Measurements from ENCODE around the gene SIGLEC7.
A peak's percentile ranks its signal among the peaks of the same experiment; 100 is the strongest.

The SIGLEC7 gene
- long read RNA-seq, donor 1, result 0 reads
- long read RNA-seq, donor 2, result 0 reads
- long read RNA-seq, donor 3, result 0 reads
- long read RNA-seq, donor 4, result 0 reads
- long read RNA-seq, donor 5, result 0 reads
- long read RNA-seq, donor 6, result 0 reads
- long read RNA-seq, donor 7, result 0 reads
- long read RNA-seq, donor 8, result 0 reads

GRCh38 chr19:51142119-51142518 lies at the start of gene SIGLEC7:
Gene SIGLEC7, plus strand, starts transcription at chr19:51142301. Its CDS starts 69 bp downstream, at chr19:51142370.
- DNase-seq, result no peak

DNA sequence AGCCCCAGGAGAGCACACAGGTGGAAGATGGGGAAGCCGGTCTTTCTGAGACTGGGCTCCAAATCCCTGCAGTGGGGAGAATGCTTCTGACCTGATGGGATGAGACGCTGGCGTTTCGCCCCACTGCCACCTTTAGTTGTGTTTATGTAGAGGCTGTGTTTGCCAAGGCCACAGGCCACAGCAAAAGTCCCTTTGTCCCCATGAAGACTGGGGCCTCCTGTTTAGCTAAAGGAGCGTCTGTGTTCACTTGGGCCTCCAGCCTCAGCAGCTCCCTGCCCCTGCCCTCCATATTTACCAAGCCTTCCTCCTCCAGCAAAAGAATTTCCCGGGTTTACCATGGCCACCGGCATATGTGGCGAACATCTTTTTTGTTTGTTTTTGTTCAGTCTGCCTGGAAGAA lies 49.0 kb upstream of the SIGLEC7 start:
- DNase-seq, result no peak

DNA sequence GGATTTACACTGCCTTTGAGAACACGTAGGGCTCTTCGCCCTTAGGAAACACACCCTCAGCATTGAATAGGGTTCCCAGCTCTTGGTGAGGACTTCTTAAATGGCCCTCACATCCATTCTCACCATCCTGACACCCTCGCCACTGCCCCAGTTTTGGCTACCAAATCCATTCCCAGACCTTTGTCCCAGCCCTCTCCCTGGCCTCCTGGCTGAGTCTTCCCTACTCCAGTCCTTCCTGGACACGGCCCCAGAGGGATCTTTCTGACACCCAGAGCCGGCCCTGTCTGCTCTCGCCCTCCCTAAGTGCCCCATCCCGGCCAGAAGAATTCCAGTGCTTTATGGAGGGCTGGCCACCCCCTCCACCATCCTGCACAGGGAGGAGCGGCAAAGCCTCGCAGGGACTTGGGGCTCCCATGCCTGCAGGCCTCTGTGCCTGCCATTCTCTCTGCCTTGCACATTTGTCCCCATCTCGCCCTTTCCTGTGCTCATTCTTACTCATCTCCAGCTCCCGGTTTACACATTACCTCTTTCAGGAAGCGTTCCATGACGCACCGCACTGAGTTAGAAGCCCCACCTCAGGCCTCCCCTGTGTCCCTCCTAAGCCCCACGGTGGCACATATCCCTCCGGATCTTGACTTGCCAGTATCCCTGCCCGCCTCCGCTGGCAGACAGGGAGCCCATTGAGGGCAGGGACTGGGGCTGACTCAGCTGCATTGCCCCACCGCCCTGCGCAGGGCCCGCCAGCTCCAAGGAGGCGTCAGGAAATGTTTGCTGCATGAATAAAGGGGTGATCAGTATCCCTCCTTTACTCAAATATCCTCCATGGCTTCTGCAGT lies 48.4 kb upstream of the SIGLEC7 start:
- DNase-seq, result no peak

- DNase-seq, result peak; percentile 55
These were observed 47.3 kb upstream of the SIGLEC7 start for GRCh38 chr19:51094696-51095279.

DNA sequence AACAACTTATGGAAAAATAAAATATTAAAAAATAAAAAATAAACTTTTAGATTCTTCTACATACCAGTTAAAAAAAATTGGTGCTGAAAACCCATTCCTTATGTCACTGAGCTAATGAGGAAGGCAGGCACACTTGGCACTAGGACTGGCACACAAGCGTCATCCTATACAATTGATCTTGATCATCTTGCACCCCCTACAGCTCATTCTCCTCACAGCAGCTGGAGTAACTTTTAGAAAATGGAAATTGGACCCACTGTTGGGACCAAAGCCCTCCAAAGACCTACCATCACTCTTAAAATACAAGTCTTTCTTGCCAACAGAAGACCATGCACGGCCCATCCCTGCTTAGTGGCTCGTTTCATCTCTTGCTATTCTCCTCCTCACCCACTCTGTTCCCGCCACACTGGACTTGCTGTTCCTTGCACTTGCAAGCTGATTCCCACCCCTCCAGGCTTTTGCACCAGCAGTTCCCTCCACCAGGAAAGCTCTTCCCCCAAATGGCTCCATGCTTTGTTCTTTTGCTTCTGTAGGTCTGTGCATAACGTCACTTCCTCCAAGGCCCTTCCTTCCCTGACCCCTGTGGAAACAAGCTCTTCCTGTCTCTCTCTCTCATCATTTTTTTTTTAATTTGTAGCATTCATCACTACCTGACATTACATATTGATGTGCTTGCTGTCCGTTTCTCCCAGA lies 45.5 kb upstream of the SIGLEC7 start:
- DNase-seq, result no peak

DNA sequence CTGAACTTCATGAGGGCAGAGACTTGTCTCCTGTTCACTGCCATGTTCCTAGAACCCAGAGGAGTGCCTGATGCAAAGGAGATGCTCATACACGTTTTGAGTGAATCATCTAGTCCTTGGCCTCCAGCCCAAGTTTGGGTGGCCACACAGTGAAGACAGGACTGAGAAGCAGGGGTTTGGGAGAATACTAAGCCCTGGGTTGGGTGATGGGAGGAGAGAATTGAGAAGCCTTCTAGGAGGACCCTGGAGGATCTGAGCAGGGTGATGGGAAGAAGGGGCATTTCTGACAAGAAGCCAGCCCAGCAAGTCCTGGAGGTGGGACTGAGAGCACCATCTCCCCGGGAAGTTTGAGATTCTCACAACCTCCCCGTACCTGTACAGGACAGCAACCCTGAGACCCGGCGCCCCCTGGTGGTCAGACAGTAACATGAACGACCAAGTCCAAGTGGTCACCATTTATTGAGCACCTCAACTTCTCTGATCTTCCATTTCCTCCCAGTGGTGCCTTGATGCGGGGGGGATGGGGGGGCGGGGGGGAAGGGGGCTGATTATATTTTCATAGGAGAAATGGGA lies 44.8 kb upstream of the SIGLEC7 start:
- DNase-seq, result no peak

DNA sequence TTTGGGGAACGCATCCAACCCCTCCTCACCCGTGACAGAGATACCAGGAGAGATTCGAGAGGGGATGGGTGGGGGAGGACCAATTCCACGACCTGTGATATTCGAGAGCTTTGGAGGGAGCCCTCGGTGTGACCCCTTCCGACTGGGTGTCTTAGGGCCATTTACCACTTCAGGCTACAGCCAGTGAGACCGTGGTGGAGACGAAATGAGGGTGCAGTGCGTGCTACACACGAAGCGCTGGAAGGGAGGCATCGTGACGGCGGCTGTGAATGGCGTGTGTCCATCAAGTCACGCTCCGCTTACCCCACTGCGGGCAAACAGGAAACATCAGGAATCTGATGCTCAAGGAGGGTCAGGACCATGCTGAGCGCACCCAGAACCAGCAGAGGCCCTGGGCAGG lies 44.3 kb upstream of the SIGLEC7 start:
- DNase-seq, result no peak

GRCh38 chr19:51098365-51099046 lies 43.6 kb upstream of the SIGLEC7 start:
- DNase-seq, result peak; percentile 36

DNA sequence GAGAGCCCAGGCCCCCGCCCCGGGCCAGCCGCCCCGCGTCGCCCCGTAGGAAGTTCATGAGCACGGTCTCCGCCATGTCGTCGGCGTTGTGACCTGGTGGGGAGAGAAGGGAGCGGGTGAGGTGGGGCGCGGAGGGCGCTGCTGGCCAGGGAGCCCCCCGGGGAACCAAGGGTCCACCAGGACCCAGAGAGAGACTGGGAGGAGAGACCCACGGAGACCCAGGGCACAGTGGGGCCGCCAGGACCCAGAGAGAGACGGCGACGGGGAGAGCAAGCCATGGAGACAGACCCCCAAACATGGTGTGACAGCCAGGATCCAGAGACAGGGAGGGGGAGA lies 43.1 kb upstream of the SIGLEC7 start:
- DNase-seq, result peak; percentile 54

GRCh38 chr19:51100601-51101000 lies 41.5 kb upstream of the SIGLEC7 start:
- no peak for DNase-seq

DNA sequence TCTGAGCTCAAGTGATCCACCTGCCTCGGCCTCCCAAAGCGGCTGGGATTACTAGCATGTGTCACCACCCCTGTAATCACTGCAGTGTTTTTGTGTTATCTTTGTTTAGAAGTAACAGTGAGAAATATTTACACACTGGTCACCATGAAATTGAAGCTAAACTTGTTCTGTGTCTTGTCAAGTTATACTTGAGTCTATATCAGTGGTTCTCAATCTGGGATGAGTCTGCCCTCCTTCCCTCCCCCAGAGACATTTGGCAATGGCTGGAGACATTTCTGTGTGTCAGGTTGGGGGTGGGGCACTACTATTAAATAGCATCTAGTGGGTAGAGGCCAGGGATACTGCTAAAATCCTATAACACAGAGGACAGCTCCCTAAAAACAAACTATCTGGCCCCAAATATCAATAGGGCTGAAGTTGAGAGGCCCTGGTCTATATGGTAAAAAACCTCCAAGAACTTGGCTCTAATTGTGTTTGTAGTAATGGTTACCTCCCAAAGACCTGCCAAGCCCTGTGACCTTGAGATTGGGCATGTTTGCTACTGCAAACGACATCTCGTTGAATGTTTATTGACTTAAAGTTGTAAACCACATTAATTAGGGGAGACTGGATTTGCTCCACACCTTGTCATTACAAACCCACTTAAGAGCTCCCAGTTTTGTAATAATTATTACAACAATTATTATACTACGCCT lies 40.8 kb upstream of the SIGLEC7 start:
- no peak for DNase-seq

GRCh38 chr19:51102991-51103390 lies 39.1 kb upstream of the SIGLEC7 start:
- no peak for DNase-seq

DNA sequence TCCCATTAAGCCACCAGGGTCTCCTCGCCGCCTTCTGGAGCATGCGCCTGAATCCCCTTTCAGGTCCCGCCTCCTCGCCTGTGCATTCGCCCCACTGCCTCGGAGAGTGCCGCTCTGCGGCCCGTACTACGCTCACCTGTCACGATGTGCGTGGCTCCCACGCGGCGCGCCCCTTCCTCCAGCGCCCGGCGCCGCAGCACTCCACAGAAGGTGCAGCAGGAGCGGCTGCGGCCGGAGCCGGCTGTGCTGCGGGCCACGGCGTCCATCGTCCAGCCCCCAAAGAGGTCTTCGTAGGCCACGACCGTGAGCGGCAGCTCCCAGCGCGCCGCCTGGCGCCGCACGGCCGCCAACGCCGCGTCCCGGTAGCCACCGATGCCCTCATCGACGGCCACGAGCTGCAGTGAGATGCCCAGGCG lies 38.2 kb upstream of the SIGLEC7 start:
- DNase-seq, result peak; percentile 48

DNA sequence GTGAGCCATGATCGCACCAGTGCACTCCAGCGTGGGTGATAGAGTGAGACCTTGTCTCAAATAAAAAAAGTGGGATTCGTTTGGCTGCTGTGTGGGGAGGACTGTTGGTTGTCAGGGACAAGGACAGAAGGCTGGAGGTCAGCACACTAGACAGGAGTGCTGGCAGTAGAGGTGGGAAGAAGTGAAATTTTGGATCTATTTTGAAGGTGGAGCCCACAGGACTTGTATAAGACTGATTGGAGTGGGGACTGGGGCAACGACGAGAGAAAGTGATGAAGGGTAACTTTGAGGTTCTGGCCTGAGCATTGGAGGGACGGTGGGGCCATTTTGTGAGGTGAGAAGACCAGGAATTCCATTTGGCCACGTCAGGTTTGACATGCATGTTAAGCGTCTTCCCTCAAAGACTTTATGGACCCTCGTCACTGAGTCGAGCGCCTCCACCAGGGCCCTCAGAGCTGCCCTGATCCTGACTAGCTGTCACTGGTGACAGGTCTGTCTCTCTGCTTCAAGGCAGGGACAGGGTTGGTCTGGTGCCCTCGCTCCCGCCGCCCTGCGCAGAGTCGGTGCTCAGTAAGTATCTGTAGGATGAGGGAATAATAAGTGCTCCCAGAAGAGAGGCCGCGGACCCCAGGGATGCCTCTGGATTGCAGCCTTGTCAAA lies 34.6 kb upstream of the SIGLEC7 start:
- DNase-seq, result no peak

- peak; percentile 93 for DNase-seq
These were observed 33.9 kb upstream of the SIGLEC7 start, which contains the start of gene CTU1 for GRCh38 chr19:51108066-51108804. Gene CTU1, minus strand, starts transcription at chr19:51108409. Its CDS starts 3,840 bp downstream, at chr19:51104569.

- no peak for DNase-seq
These were observed 33.3 kb upstream of the SIGLEC7 start for GRCh38 chr19:51108805-51109146.

DNA sequence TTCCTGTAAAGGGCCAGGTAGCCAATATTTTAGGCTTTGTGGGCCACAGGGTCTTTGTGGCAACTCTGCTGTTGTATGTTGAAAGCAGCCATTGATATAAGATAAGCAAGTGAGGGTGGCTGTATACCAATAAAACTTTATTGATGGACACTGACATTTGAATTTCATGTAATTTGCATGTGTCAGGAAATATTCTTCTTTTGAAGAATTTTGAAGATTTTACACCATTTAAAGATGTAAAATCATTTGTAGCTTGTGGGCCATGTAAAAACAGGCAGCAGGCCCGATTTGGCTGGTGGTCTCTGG lies 31.5 kb upstream of the SIGLEC7 start:
- no peak for DNase-seq

- no peak for DNase-seq
These were observed 30.5 kb upstream of the SIGLEC7 start for GRCh38 chr19:51111606-51112005.

- DNase-seq, result no peak
These were observed 27.9 kb upstream of the SIGLEC7 start for GRCh38 chr19:51114087-51114729.

DNA sequence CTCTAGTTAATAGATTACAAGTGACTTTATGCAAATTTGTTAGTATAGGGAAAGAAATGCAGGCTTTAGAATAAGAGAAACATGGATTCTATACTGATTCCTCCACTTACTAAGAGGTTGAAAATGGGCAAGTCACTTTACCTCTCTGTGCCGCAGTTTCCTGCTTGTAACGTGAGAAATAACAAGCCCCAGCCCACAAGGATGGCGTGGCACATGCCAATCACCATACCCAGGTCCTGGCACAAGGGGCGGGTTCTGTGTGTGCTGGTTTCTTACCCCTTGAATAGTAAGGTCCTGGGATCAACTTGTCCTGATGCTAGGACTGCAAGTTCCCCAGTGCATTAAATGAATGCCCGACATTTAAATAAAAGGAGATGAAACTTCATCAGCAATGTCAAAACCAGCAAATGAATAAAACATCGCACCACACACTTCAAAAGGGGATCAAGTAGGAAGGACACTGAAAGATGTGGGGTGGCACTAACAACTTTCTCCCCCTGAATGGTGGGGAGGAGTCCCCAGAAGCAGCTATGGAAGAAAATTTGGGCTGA lies 25.3 kb upstream of the SIGLEC7 start:
- no peak for DNase-seq

Measured in right kidney (tissue), 9 donors.